IMR-90 (cell line): ENCODE measurements around the gene CDH13.
A peak's percentile ranks its signal among the peaks of the same experiment; 100 is the strongest.

Experiments
- BHLHE40 ChIP-seq: fragments of 150-350 bp; IDR thresholded peaks from 2 replicates; pipeline ENCODE4 v1.6.1; 2016; ENCODE audit warnings: mild to moderate bottlenecking, low read depth, low read length
- CEBPB ChIP-seq: IDR thresholded peaks from 2 replicates; pipeline ENCODE4 v1.6.1; 2012; ENCODE audit warnings: low read depth, low read length, improper control_type of control experiment
- CHD1 ChIP-seq: IDR thresholded peaks from 2 replicates; pipeline ENCODE4 v1.6.1; 2012; ENCODE audit warnings: low read depth, low read length, improper control_type of control experiment
- CTCF ChIP-seq: conservative IDR thresholded peaks from 2 replicates; pipeline ENCODE4 v1.5.1; 2012; ENCODE audit warnings: mild to moderate bottlenecking, low read depth, low read length, improper control_type of control experiment
- ELK1 ChIP-seq: fragments of 150-350 bp; IDR thresholded peaks from 2 replicates; pipeline ENCODE4 v1.6.1; 2016; ENCODE audit warnings: low read depth, mild to moderate bottlenecking, low read length, moderate library complexity, borderline replicate concordance
- FOS ChIP-seq: fragments of 150-350 bp; IDR thresholded peaks from 2 replicates; pipeline ENCODE4 v1.6.1; 2016; ENCODE audit warnings: low read depth, low read length
- MAFK ChIP-seq: IDR thresholded peaks from 2 replicates; pipeline ENCODE4 v1.6.1; 2012; ENCODE audit warnings: low read depth, low read length, improper control_type of control experiment
- MAZ ChIP-seq: IDR thresholded peaks from 2 replicates; pipeline ENCODE4 v1.6.1; 2012; ENCODE audit warnings: low read depth, mild to moderate bottlenecking, low read length, improper control_type of control experiment, moderate library complexity, borderline replicate concordance
- MXI1 ChIP-seq: IDR thresholded peaks from 2 replicates; pipeline ENCODE4 v1.6.1; 2012; ENCODE audit warnings: low read depth, mild to moderate bottlenecking, low read length, moderate library complexity, borderline replicate concordance
- POLR2A ChIP-seq: IDR thresholded peaks from 2 replicates; pipeline ENCODE4 v1.6.1; 2012; ENCODE audit warnings: mild to moderate bottlenecking, low read depth, low read length
- RAD21 ChIP-seq: IDR thresholded peaks from 2 replicates; pipeline ENCODE4 v1.6.1; 2012; ENCODE audit warnings: low read length, improper control_type of control experiment
- SMC3 ChIP-seq: fragments of 150-350 bp; IDR thresholded peaks from 2 replicates; pipeline ENCODE4 v1.6.1; 2016; ENCODE audit warnings: low read depth, mild to moderate bottlenecking, antibody characterized with exemption, low read length, moderate library complexity
- USF2 ChIP-seq: fragments of 150-350 bp; IDR thresholded peaks from 2 replicates; pipeline ENCODE4 v1.6.1; 2017; ENCODE audit warnings: mild to moderate bottlenecking, antibody characterized with exemption, low read length, low read depth

GRCh38 chr16:83393196-83393981 is 766.6 kb downstream of the CDH13 start:
- TF ChIP-seq CTCF (0 out of 2 replicates have a peak, but pooled peaks have one; percentile 15), FOS (no peak), MAFK (no peak), POLR2A (no peak), SMC3 (no peak), MAZ (no peak), BHLHE40 (no peak), RAD21 (peak; percentile 29), ELK1 (no peak), CEBPB (no peak), MXI1 (no peak), CHD1 (no peak), USF2 (no peak)
